Hepatocyte (in vitro differentiated cells): Measurements from ENCODE around the gene STIM2. TPM values are rescaled to one million over a fixed set of nuclear protein-coding genes. Genes with fewer than 3 reads are reported as not detected.

Source experiments
- DNase-seq: peaks from one replicate; pipeline ENCODE4 v3.0.0-alpha.2; 2016; ENCODE audit warnings: low spot score
- H2AFZ ChIP-seq: fragments of 200-600 bp; sonication (generic); 2 replicates; pipeline ENCODE4 v1.6.0; 2016; ENCODE audit warnings: antibody characterized with exemption, mild to moderate bottlenecking
- H3K27ac ChIP-seq: fragments of 200-600 bp; sonication (generic); 2 replicates; pipeline ENCODE4 v1.5.1; 2016; ENCODE audit warnings: mild to moderate bottlenecking
- H3K27me3 ChIP-seq: fragments of 200-600 bp; sonication (generic); 2 replicates; pipeline ENCODE4 v1.6.1; 2016
- H3K36me3 ChIP-seq: fragments of 200-600 bp; sonication (generic); replicated peaks from 2 replicates; pipeline ENCODE4 v1.5.1; 2016; ENCODE audit warnings: low read depth; ENCODE audit not compliant: insufficient read depth
- H3K4me1 ChIP-seq: fragments of 200-600 bp; sonication (generic); 2 replicates; pipeline ENCODE4 v1.5.1; 2016; ENCODE audit warnings: mild to moderate bottlenecking, moderate library complexity; ENCODE audit not compliant: insufficient read depth
- H3K4me2 ChIP-seq: fragments of 200-600 bp; sonication (generic); 2 replicates; pipeline ENCODE4 v1.6.0; 2016
- H3K4me3 ChIP-seq: fragments of 200-600 bp; sonication (generic); 2 replicates; pipeline ENCODE4 v1.5.1; 2016; ENCODE audit warnings: mild to moderate bottlenecking
- H3K79me2 ChIP-seq: fragments of 200-600 bp; sonication (generic); 2 replicates; pipeline ENCODE4 v1.6.0; 2017; ENCODE audit warnings: mild to moderate bottlenecking
- H3K9me2 ChIP-seq: fragments of 200-600 bp; sonication (generic); replicated peaks from 2 replicates; pipeline ENCODE4 v1.6.0; 2017; ENCODE audit warnings: mild to moderate bottlenecking; ENCODE audit not compliant: insufficient read depth
- H3K9me3 ChIP-seq: fragments of 200-600 bp; sonication (generic); 2 replicates; pipeline ENCODE4 v1.5.1; 2016; ENCODE audit warnings: low read depth, mild to moderate bottlenecking
- H4K20me1 ChIP-seq: fragments of 200-600 bp; sonication (generic); 2 replicates; pipeline ENCODE4 v1.6.0; 2016; ENCODE audit warnings: mild to moderate bottlenecking; ENCODE audit not compliant: insufficient read depth, poor library complexity, severe bottlenecking
- EZH2 ChIP-seq: fragments of 200-600 bp; sonication (generic); IDR thresholded peaks from 2 replicates; pipeline ENCODE4 v1.6.1; 2016; ENCODE audit warnings: antibody characterized with exemption, mild to moderate bottlenecking, borderline replicate concordance
- EZH2phosphoT487 ChIP-seq: fragments of 200-600 bp; sonication (generic); IDR thresholded peaks from one replicate; pipeline ENCODE4 v1.6.1; 2018; ENCODE audit warnings: antibody characterized with exemption, mild to moderate bottlenecking, low read depth, moderate library complexity; ENCODE audit not compliant: unreplicated experiment, severe bottlenecking
- WGBS: methylation state at CpG from one replicate; pipeline ENCODE4 v1.1.6; 2016; ENCODE audit warnings: low lambda C conversion rate; ENCODE audit errors: missing lambda C conversion rate; 5-methylcytosine and 5-hydroxymethylcytosine counted together
- polyA plus RNA-seq: library from polyadenylated mRNA; unstranded; fragments of >200 nt; fragmentation: Nextera tagmentation; extraction: Ambion mirVana; gene quantifications from 2 replicates; pipeline ENCODE4 v1.2.1, GENCODE V29; 2016
- total RNA-seq: library from RNA; depleted of rRNA; stranded (reverse); fragments of >200 nt; gene quantifications from 2 replicates; pipeline ENCODE4 v1.2.3, GENCODE V29; 2014
- TF ChIP-seq, protein P1 (sequence below): fragments of 200-600 bp; sonication (generic); IDR thresholded peaks from 2 replicates; pipeline ENCODE4 v1.5.1; 2016; ENCODE audit warnings: antibody characterized with exemption, mild to moderate bottlenecking; ENCODE audit not compliant: poor library complexity

Gene STIM2
- total and polyA plus RNA-seq, 2 experiments from 2014 or later, result 13.2 to 17.0 TPM

- Histone ChIP-seq H3K79me2 (no peaks in the 10 kb centered on the region), H3K4me2 (no peak overlapping the region), H3K36me3 (no peaks in the 10 kb centered on the region), H3K27ac (peak overlapping the region; percentile 37), H3K9me2 (no peaks in the 10 kb centered on the region), H3K27me3 (no peaks in the 10 kb centered on the region), H4K20me1 (no peaks in the 10 kb centered on the region), H3K4me1 (peaks cover 18% of the 10 kb centered on the region), H3K4me3 (no peak overlapping the region), H3K9me3 (no peaks in the 10 kb centered on the region), H2AFZ (no peak overlapping the region)
- WGBS, result 65% methylated on average over 5 of the region's 5 CpGs
- no peak for TF ChIP-seq EZH2
- no peak for TF ChIP-seq EZH2phosphoT487
- TF ChIP-seq, protein P1, sequence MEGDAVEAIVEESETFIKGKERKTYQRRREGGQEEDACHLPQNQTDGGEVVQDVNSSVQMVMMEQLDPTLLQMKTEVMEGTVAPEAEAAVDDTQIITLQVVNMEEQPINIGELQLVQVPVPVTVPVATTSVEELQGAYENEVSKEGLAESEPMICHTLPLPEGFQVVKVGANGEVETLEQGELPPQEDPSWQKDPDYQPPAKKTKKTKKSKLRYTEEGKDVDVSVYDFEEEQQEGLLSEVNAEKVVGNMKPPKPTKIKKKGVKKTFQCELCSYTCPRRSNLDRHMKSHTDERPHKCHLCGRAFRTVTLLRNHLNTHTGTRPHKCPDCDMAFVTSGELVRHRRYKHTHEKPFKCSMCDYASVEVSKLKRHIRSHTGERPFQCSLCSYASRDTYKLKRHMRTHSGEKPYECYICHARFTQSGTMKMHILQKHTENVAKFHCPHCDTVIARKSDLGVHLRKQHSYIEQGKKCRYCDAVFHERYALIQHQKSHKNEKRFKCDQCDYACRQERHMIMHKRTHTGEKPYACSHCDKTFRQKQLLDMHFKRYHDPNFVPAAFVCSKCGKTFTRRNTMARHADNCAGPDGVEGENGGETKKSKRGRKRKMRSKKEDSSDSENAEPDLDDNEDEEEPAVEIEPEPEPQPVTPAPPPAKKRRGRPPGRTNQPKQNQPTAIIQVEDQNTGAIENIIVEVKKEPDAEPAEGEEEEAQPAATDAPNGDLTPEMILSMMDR, result no peak
- DNase-seq, result no peak
Observed at GRCh38 chr4:26839534-26839951, 21.1 kb upstream of the STIM2 start.

- no peaks in the 10 kb centered on the region for H3K36me3 ChIP-seq
- H3K4me1 ChIP-seq, result peaks cover 18% of the 10 kb centered on the region
- H3K79me2 ChIP-seq, result no peaks in the 10 kb centered on the region
- H3K9me3 ChIP-seq, result no peaks in the 10 kb centered on the region
- no peaks in the 10 kb centered on the region for H4K20me1 ChIP-seq
- TF ChIP-seq EZH2phosphoT487 (no peak), EZH2 (no peak)
- TF ChIP-seq, protein P1, result no peak
- no peak overlapping the region for H3K4me3 ChIP-seq
- no peak for DNase-seq
- no peak overlapping the region for H3K27ac ChIP-seq
- no peaks in the 10 kb centered on the region for H3K27me3 ChIP-seq
- 73% methylated on average over 5 of the region's 5 CpGs for WGBS
- no peak overlapping the region for H3K4me2 ChIP-seq
- H2AFZ ChIP-seq, result no peak overlapping the region
- H3K9me2 ChIP-seq, result no peaks in the 10 kb centered on the region
Observed at GRCh38 chr4:26840786-26841185, 19.9 kb upstream of the STIM2 start.

GRCh38 chr4:26842911-26843310 is 17.7 kb upstream of the STIM2 start:
- no peak overlapping the region for H3K4me2 ChIP-seq

More at GRCh38 chr4:26842911-26843310, 17.7 kb upstream of the STIM2 start:
- Histone ChIP-seq H3K9me3 (no peaks in the 10 kb centered on the region), H3K79me2 (no peaks in the 10 kb centered on the region), H3K36me3 (no peaks in the 10 kb centered on the region), H3K27ac (no peak overlapping the region), H3K4me3 (no peak overlapping the region), H3K27me3 (no peaks in the 10 kb centered on the region), H3K9me2 (no peaks in the 10 kb centered on the region), H4K20me1 (no peaks in the 10 kb centered on the region), H3K4me1 (peaks cover 14% of the 10 kb centered on the region), H2AFZ (no peak overlapping the region)
- no peak for TF ChIP-seq EZH2phosphoT487
- TF ChIP-seq EZH2, result no peak
- TF ChIP-seq, protein P1, result no peak
- WGBS, result 82% methylated on average over 2 of the region's 2 CpGs
- DNase-seq, result no peak
